PC-9 (cell line): ENCODE data around the gene ABAT.

Experiments
- CTCF ChIP-seq: fragments of 200-600 bp; sonication (generic); conservative IDR thresholded peaks from 2 replicates; pipeline ENCODE4 v1.6.1; 2017; ENCODE audit warnings: mixed run types, antibody characterized with exemption, mild to moderate bottlenecking, moderate library complexity
- EZH2 ChIP-seq: fragments of 200-600 bp; sonication (generic); IDR thresholded peaks from 2 replicates; pipeline ENCODE4 v1.8.0; 2017; ENCODE audit warnings: antibody characterized with exemption, low read depth

GRCh38 chr16:8628981-8629725 lies 45.3 kb upstream of the ABAT start:
- no peak for TF ChIP-seq CTCF
- no peak for TF ChIP-seq EZH2
